GM18868 (cell line): ENCODE data around the gene TCAF1.
A peak's percentile ranks its signal among the peaks of the same experiment; 100 is the strongest.

ENCODE experiments used
- ATAC-seq: cut with Tn5 transposase; IDR thresholded peaks from one replicate; pipeline ENCODE4 v1.9.1; 2021; ENCODE audit warnings: mild to moderate bottlenecking, moderate library complexity; ENCODE audit not compliant: unreplicated experiment

TCAF1 gene

GRCh38 chr7:143901668-143902331 lies at the start of gene TCAF1:
TCAF1 (minus strand) TSS chr7:143902176; CDS start chr7:143876608, 25,568 bp downstream.
- peak; percentile 91 for ATAC-seq

DNA sequence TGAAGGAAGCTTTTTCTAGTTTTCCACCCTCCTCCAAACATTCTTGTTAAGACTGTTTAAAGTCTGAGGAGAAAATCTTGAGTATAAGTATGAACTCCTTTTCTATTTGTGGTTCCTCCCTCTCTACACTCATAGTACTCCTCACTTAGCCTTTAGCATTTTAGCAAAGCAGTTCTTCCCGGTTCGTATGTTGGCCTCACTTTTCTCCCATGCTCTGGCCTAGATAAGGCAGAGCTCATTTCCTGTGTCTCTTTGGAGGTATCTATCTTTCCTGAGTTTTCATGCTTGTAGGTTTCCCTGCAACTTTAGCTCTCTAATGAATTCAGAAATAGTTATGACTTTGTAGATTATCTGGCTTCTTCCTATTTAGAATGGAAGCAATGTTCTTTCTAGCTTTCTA lies 46.8 kb upstream of the TCAF1 start:
- ATAC-seq: no peak

DNA sequence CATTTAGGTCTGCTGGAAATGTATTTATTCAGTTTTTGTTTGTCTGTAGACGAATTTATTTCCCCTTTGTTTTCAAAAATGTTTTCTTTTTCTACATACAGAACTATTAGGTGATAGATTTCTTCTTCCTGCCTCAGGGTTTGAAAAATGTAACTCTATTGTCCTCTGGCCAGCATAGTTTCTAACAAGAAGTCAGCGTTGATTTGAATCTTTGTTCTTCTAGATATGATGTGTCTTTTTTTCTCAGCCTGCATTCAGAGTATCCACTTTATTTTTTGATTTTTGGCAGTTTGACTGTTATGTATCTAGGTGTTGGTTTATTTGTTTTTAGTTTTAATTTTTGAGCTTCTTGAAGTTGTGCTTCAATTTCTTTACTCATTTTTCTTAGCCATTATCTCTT lies 45.1 kb upstream of the TCAF1 start:
- ATAC-seq: no peak

DNA sequence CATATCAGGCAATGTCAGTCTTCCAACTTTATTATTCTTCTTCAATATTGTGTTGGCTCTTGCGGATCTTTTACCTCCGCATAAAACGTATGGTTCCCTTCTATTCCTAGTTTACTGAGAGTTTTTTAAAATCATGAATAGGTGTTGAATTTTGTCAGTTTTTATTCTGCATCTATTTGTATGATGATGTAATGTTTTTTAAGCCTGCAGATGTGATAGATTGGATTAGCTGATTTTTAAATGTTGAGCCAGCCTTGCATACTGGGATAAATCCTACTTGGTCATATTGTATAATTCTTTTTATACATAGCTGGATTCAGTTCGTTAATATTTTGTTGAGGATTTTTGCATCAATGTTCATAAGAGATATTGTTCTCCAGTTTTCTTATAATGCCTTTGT lies 43.4 kb upstream of the TCAF1 start:
- ATAC-seq: no peak

GRCh38 chr7:143938379-143939243 lies 36.6 kb upstream of the TCAF1 start:
- ATAC-seq: no peak

GRCh38 chr7:143936087-143937009 lies 34.4 kb upstream of the TCAF1 start:
- no peak for ATAC-seq

DNA sequence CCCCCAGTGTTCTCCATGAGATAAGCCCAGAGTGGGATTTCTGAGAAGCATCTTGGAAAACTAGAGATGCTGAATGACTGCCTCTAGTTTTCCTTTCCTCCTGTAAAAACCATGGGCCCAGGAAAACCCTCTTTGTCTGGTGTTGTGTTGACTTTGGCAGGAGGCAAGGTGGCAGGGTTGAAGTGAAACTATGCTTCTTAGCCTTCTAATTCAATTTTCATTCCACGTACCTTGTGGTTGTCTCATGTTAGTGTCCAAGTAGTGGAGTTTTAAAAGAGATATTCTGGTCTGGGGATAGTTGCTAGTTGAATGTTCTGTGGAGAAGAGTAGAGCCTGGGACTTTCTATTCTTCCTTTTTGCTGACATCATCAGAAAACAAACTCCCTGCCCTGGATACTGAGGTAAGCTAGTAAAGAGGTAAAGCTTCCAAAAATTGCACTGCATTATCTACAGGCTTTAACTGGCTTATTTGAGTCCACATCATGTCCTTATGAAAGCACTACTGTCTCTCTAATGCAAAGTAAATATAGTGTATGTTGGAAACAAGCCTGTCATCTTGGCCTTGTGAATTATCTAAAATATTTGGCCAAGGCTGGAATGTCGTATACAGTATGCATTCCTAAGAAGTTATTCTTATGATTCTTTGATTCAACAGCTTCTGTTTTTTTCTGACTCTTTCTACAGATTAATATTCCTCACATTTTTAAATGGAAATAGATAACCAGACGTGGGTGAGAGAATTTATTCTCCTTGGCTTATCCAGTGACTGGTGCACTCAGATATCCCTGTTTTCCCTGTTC lies 32.8 kb upstream of the TCAF1 start, which contains the start of gene OR2F2:
Gene OR2F2 (plus strand): TSS at position 708 of the 800 bp plus-strand sequence. CDS start 0 bp downstream, at position 708.
- ATAC-seq: no peak

DNA sequence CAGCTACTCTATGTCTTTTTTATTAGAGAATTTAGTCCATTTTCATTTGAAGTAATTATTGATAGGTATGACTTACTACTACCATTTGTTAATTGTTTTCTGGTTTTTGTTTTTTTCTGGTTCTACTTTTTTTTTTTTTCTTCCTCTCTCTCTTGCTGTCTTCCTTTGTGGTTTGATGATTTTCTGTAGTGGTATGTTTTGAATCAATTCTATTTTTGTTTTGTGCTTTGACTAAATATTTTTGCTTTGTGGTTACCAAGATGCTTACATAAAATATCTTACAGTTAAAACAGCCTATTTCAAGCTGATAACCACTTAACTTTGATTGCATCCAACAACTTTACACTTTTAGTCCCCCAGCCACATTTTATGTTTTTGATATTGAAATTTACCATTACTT lies 29.8 kb upstream of the TCAF1 start:
- no peak for ATAC-seq

GRCh38 chr7:143929224-143929920 lies 27.4 kb upstream of the TCAF1 start:
- ATAC-seq: peak; percentile 72

- ATAC-seq: no peak
Observed at GRCh38 chr7:143924851-143925250, 22.9 kb upstream of the TCAF1 start.

- no peak for ATAC-seq
Observed at GRCh38 chr7:143914938-143915652, 13.1 kb upstream of the TCAF1 start.

GRCh38 chr7:143913945-143914615 lies 12.1 kb upstream of the TCAF1 start:
- no peak for ATAC-seq

DNA sequence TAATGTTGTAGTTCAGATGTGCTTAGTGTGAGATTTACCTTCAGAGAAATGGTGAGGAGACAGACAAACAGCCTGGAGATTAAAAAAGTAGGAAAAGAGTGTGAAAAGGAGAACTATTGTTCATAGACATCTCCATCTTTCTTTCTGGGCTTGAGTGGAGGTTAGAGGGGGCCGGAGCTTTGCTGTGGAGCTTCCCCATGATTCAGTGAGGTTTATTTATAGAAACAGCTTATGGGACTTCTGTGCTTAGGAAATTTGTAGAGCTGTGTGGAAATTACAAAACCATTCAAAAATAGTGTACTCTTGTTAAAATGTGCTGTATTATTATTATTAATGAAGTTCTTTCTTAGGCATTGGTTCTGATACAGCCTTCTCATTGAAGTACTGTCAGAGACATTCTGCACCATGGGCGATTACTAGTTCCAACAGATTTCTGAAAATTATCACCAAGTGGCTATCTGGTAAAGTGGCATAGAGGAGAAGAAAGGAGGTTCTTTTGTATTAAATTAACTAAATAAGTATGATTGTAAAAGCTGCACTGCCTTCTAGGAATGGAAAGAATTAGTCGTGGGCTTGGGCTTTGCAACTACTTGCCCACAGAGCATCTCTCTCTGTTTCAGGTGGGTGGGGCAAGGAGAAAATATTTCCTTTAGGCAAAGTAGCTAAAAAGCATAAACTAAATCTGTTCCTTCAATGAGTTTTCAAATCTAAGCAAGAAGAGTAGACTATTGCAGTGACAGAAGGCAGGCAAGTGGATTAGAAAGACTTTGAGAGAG lies 8.7 kb upstream of the TCAF1 start:
- ATAC-seq: no peak

- no peak for ATAC-seq
Observed at GRCh38 chr7:143909863-143910262, 7.9 kb upstream of the TCAF1 start.

DNA sequence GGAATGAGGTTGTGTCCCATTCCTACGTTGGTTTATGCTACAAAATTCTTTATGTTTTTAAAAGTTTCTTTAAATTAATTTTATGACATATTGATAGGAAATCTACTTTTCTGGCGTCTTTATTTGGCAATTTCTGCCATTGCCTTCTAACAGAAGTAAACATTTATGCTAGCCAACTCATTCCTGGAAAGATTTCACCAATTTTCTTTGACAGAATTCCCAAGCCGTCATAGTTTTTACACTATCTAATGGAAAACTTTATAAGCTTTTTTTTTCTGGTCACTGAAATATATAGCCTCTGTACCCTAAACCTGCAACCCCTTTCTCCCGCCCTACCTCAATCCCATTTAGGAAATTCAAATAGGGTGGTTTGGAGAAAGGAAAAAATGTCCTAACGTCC lies 6.1 kb upstream of the TCAF1 start:
- no peak for ATAC-seq

- no peak for ATAC-seq
Observed at GRCh38 chr7:143906895-143907294, 4.9 kb upstream of the TCAF1 start.

DNA sequence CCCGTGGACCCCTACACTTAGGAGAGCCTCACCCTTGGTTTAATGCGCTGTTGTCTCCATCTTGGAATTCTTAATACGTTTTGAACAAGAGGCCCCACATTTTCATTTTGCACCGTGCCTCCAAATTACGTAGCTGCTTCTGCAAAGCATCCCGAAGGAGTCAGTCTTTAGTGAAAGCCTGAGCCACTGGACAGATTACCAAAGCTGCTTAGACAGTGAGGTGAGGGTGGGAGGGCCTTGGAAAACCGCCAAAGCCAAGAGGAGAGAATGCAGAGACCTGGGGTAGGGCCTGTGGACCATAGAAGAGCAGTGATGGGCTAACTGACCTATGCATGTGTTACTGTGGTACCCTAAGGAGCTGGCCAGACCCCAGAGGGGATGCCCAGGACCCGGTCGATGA lies 4.2 kb upstream of the TCAF1 start:
- no peak for ATAC-seq

GRCh38 chr7:143905509-143905908 lies 3.5 kb upstream of the TCAF1 start:
- ATAC-seq: no peak
